Measurements from ENCODE around the gene PNPLA1.

The PNPLA1 gene

DNA sequence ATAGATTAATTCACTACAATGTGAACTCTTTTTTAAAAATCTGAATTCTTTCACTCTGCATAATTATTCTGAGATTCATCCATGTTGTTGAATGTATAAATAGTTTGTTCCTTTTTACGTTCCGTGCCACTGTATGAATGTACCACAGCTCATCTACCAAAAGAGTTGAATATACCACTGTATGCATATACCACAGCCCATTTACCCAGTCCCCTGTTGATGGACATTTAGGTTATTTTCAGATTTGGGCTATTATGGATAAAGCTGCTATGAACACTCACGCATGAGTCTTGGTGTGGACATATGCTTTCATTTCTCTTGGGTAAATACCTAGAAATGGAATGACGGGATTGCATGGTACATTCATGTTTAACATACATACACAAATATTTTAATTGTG lies 28.2 kb downstream of the PNPLA1 start:
- H3K79me2 ChIP-seq (ENCODE audit: insufficient read depth, low read length) = no peaks in the 10 kb centered on the region

GRCh38 chr6:36301085-36301658 lies 31.3 kb downstream of the PNPLA1 start:
- Histone ChIP-seq H4K20me1 (ENCODE audit: insufficient read depth, low read length) (no peaks in the 10 kb centered on the region), H3K4me3 (ENCODE audit: low read depth, low read length, poor library complexity, severe bottlenecking) (no peak overlapping the region)

More for the DNA sequence above, 28.2 kb downstream of the PNPLA1 start:
- Histone ChIP-seq H2AFZ (ENCODE audit: low read length) (no peak overlapping the region), H3K9me3 (ENCODE audit: low read length) (no peaks in the 10 kb centered on the region), H3K9ac (ENCODE audit: low read length) (no peak overlapping the region), H3K4me1 (ENCODE audit: insufficient read depth, low read length, severe bottlenecking) (no peaks in the 10 kb centered on the region), H3K27ac (ENCODE audit: low read depth, low read length, poor library complexity, severe bottlenecking) (no peak overlapping the region), H4K20me1 (ENCODE audit: insufficient read depth, low read length) (no peaks in the 10 kb centered on the region), H3K36me3 (ENCODE audit: insufficient read depth, low read length) (no peaks in the 10 kb centered on the region), H3K4me2 (ENCODE audit: low read length) (no peak overlapping the region), H3K27me3 (ENCODE audit: insufficient read depth, low read length) (0 out of 2 replicates have a peak, but pooled peaks cover 5% of the 10 kb centered on the region), H3K4me3 (ENCODE audit: low read depth, low read length, poor library complexity, severe bottlenecking) (no peak overlapping the region), H3K9me2 (ENCODE audit: low read depth, low read length) (no peaks in the 10 kb centered on the region), H3F3A (ENCODE audit: insufficient read depth, low read length) (no peaks in the 10 kb centered on the region)
- no peak for TF ChIP-seq EZH2 (IDR thresholded peaks at IDR 0.05; ENCODE audit: borderline replicate concordance, low read length)
- TF ChIP-seq CTCF (IDR thresholded peaks at IDR 0.05; ENCODE audit: low read length) = no peak

DNA sequence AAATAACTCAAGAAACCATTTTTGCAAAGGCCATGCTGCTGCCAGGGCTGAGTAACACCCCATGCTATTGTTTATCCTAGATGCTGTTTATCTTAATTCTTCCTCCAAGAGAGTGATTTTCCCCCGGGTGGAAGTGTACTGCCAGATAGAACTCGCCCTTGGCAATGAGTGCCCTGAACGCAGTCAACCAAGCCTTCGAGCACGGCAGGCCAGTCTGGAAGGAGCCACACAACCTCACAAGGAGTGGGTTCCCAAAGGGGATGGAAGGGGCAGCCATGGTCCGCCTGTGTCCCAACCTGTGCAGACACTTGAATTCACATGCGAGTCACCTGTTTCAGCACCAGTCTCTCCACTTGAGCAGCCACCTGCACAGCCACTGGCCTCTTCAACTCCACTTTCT lies 31.9 kb downstream of the PNPLA1 start:
- H3K4me3 ChIP-seq (ENCODE audit: low read depth, low read length, poor library complexity, severe bottlenecking) = no peak overlapping the region
- no peak overlapping the region for H2AFZ ChIP-seq (ENCODE audit: low read length)
- no peaks in the 10 kb centered on the region for H3K9me3 ChIP-seq (ENCODE audit: low read length)

More at GRCh38 chr6:36301085-36301658, 31.3 kb downstream of the PNPLA1 start:
- Histone ChIP-seq H2AFZ (ENCODE audit: low read length) (no peak overlapping the region), H3K36me3 (ENCODE audit: insufficient read depth, low read length) (no peaks in the 10 kb centered on the region), H3K27ac (ENCODE audit: low read depth, low read length, poor library complexity, severe bottlenecking) (no peak overlapping the region), H3K9me2 (ENCODE audit: low read depth, low read length) (no peaks in the 10 kb centered on the region), H3K79me2 (ENCODE audit: insufficient read depth, low read length) (no peaks in the 10 kb centered on the region), H3K4me2 (ENCODE audit: low read length) (no peak overlapping the region), H3K4me1 (ENCODE audit: insufficient read depth, low read length, severe bottlenecking) (no peaks in the 10 kb centered on the region), H3K9ac (ENCODE audit: low read length) (no peak overlapping the region), H3F3A (ENCODE audit: insufficient read depth, low read length) (no peaks in the 10 kb centered on the region), H3K9me3 (ENCODE audit: low read length) (no peaks in the 10 kb centered on the region), H3K27me3 (ENCODE audit: insufficient read depth, low read length) (0 out of 2 replicates have a peak, but pooled peaks cover 5% of the 10 kb centered on the region)
- no peak for TF ChIP-seq CTCF (IDR thresholded peaks at IDR 0.05; ENCODE audit: low read length)
- no peak for TF ChIP-seq EZH2 (IDR thresholded peaks at IDR 0.05; ENCODE audit: borderline replicate concordance, low read length)

More for the DNA sequence above, 31.9 kb downstream of the PNPLA1 start:
- no peaks in the 10 kb centered on the region for H3K9me2 ChIP-seq (ENCODE audit: low read depth, low read length)
- TF ChIP-seq CTCF (IDR thresholded peaks at IDR 0.05; ENCODE audit: low read length) = no peak
- TF ChIP-seq EZH2 (IDR thresholded peaks at IDR 0.05; ENCODE audit: borderline replicate concordance, low read length) = no peak
- H3K79me2 ChIP-seq (ENCODE audit: insufficient read depth, low read length) = no peaks in the 10 kb centered on the region
- H3K4me1 ChIP-seq (ENCODE audit: insufficient read depth, low read length, severe bottlenecking) = no peaks in the 10 kb centered on the region
- H3K27me3 ChIP-seq (ENCODE audit: insufficient read depth, low read length) = 0 out of 2 replicates have a peak, but pooled peaks cover 5% of the 10 kb centered on the region
- no peaks in the 10 kb centered on the region for H3K36me3 ChIP-seq (ENCODE audit: insufficient read depth, low read length)
- no peak overlapping the region for H3K4me2 ChIP-seq (ENCODE audit: low read length)
- no peak overlapping the region for H3K27ac ChIP-seq (ENCODE audit: low read depth, low read length, poor library complexity, severe bottlenecking)
- no peaks in the 10 kb centered on the region for H4K20me1 ChIP-seq (ENCODE audit: insufficient read depth, low read length)
- H3K9ac ChIP-seq (ENCODE audit: low read length) = no peak overlapping the region
- H3F3A ChIP-seq (ENCODE audit: insufficient read depth, low read length) = no peaks in the 10 kb centered on the region

Measured in OCI-LY1 (cell line).